Spleen (tissue), 7 donors: ENCODE results near the gene HOXC6.

Source experiments
- POLR2A ChIP-seq, 3 donors: fragments of 450-650 bp; IDR thresholded peaks; one replicate each; pipeline ENCODE4 v1.5.1; 2017; ENCODE audit warnings: antibody characterized with exemption in 3 of 3, mild to moderate bottlenecking in 1 of 3
- TF ChIP-seq, protein P1 (sequence below), 11 experiments: fragments of 200-600 bp in 7 of 11; fragments of 450-650 bp in 4 of 11; sonication (generic) in 4 of 11; IDR thresholded peaks in 8 of 11; conservative IDR thresholded peaks in 3 of 11; 1 replicate in 7 of 11; 2 replicates in 4 of 11; pipeline versions ENCODE4 v1.4.0 to v1.8.0; 2016 to 2021; ENCODE audit warnings: antibody characterized with exemption in 11 of 11, inconsistent platforms in 4 of 11, mild to moderate bottlenecking in 1 of 11
- donor health status: DM: no; HTN: no; CAD: no; lungs with moderate emphysema.
- donor health status: DM: no; HTN: no; CAD: no.
- donor health status: DM: no; HTN: no; CAD: no.

- TF ChIP-seq, protein P1, sequence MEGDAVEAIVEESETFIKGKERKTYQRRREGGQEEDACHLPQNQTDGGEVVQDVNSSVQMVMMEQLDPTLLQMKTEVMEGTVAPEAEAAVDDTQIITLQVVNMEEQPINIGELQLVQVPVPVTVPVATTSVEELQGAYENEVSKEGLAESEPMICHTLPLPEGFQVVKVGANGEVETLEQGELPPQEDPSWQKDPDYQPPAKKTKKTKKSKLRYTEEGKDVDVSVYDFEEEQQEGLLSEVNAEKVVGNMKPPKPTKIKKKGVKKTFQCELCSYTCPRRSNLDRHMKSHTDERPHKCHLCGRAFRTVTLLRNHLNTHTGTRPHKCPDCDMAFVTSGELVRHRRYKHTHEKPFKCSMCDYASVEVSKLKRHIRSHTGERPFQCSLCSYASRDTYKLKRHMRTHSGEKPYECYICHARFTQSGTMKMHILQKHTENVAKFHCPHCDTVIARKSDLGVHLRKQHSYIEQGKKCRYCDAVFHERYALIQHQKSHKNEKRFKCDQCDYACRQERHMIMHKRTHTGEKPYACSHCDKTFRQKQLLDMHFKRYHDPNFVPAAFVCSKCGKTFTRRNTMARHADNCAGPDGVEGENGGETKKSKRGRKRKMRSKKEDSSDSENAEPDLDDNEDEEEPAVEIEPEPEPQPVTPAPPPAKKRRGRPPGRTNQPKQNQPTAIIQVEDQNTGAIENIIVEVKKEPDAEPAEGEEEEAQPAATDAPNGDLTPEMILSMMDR (IDR thresholded peaks at IDR 0.05 in 8 of 11, conservative IDR thresholded peaks at IDR 0.05 in 3 of 11) = no peak
- no peak for TF ChIP-seq POLR2A (IDR thresholded peaks at IDR 0.05)
Observed at GRCh38 chr12:53997204-53998109, 30.8 kb upstream of the HOXC6 start.
